Large intestine (tissue), 3 donors: ENCODE measurements around the gene PRM2. TPM values are rescaled to one million over a fixed set of nuclear protein-coding genes. Genes with fewer than 3 reads are reported as not detected.

Experiments used
- DNase-seq, 2 donors: peaks; one replicate each; pipeline versions ENCODE4 v3.0.0 to v3.0.0-alpha.2; 2013
- H3K27ac ChIP-seq: one replicate; pipeline ENCODE4 v1.5.1; 2013; ENCODE audit warnings: low read length
- H3K27me3 ChIP-seq: 2 replicates; pipeline ENCODE4 v1.6.1; 2013; ENCODE audit warnings: low read length; ENCODE audit not compliant: control insufficient read depth, insufficient read depth
- H3K36me3 ChIP-seq: 2 replicates; pipeline ENCODE4 v1.6.1; 2013; ENCODE audit warnings: low read length; ENCODE audit not compliant: control insufficient read depth, insufficient read depth
- H3K4me1 ChIP-seq: one replicate; pipeline ENCODE4 v1.6.1; 2013; ENCODE audit warnings: low read length; ENCODE audit not compliant: control insufficient read depth, insufficient read depth
- H3K4me3 ChIP-seq: one replicate; pipeline ENCODE4 v1.5.1; 2013; ENCODE audit warnings: low read length
- H3K9me3 ChIP-seq: one replicate; pipeline ENCODE4 v1.6.1; 2013; ENCODE audit warnings: mild to moderate bottlenecking, low read depth, low read length, moderate library complexity; ENCODE audit not compliant: control insufficient read depth
- WGBS: methylation state at CpG from one replicate; pipeline ENCODE4 v1.1.5; 2013; ENCODE audit warnings: low lambda C conversion rate; ENCODE audit not compliant: insufficient coverage; 5-methylcytosine and 5-hydroxymethylcytosine counted together
- polyA plus RNA-seq: library from polyadenylated mRNA; unstranded; fragments of 120-200 nt; gene quantifications from one replicate; pipeline ENCODE4 v1.2.1, GENCODE V29; 2013

Gene PRM2
- polyA plus RNA-seq, 1 donor: not detected

DNA sequence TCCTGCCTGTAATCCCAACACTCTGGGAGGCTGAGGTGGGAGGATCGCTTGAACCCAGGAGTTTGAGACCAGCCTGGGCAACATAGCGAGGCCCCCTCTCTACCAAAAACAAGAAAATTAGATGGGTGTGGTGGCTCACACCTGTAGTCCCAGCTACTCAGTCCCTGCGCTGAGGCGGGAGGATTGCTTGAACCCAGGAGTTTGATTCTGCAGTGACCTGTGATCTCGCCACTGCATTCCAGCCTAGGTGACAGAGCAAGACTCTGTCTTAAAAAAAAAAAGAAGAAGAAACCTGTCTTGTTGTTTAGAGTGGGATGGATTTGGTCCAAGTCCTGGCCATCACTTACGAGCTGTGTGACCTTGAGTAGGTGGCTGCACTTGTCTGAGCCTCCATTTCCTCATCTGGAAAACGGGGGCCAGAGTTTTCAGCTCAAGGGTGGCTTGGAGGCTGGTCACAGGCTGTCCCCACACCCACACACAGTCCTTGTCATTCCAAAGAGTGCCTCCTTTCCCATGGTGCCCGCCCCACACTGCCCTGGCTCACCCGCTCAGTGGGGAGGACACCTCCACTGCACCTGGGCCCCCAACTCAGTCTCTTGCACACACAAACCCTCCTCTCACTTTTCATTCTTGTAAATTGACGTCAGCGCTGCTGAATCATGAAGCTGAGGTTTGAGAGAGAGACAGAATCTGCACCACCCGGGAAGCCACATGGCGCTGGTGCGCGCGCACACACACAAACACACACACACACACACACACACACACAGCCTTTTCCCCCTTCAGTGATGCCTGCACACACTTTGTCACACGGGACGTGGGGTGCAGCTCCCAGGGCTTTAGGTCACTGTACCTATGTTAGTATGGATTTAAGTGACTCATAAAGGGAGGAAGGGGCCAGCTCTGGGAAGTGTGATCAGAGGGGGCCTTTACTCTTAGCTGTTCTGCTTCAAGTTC, 24.5 kb downstream of the PRM2 start:
- H3K36me3 ChIP-seq: no peaks in the 10 kb centered on the region
- no CpG with 5 or more reads among the region's 18 CpGs for WGBS
- H3K27ac ChIP-seq: no peak overlapping the region
- H3K4me1 ChIP-seq: peaks cover 5% of the 10 kb centered on the region
- H3K4me3 ChIP-seq: no peak overlapping the region
- peaks cover 13% of the 10 kb centered on the region for H3K27me3 ChIP-seq
- peaks cover 3% of the 10 kb centered on the region for H3K9me3 ChIP-seq
- DNase-seq: peak in 1 of 2 donors; percentile 28

DNA sequence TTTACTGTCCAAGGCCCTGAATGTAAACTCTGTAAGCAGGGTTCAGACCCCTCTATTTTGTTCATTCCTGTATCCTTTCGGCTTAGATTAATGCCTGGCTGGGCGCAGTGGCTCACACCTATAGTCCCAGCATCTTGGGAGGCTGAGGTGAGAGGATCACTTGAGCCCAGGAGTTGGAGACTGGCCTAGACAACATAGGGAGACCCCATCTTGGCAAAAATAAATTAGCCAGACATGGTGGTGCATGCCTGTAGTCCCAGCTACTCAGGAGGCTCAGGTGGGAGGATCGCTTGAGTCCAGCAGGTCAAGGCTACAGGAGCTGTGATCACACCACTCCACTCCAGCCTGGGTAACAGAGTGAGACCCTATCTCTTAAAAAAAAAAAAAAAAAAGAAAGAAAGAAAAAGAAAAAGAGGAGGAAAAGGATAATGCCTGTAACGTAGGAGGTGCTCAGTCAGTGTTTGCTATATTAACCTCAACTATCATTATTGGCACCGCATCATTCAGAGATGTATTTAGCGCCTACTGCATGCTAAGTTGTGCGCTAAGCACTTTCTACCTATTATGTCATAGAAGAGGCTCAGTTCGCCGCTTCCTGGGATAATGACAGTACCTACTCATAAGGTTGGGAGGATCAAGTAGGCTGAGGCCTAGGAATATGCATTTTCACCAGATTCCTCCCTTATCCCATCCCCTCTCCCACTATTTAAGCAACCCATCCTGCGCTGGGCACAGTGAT, 25.3 kb downstream of the PRM2 start:
- Histone ChIP-seq H3K36me3 (no peaks in the 10 kb centered on the region), H3K27me3 (peaks cover 13% of the 10 kb centered on the region), H3K9me3 (peaks cover 3% of the 10 kb centered on the region), H3K4me3 (no peak overlapping the region), H3K4me1 (peaks cover 4% of the 10 kb centered on the region), H3K27ac (no peak overlapping the region)
- DNase-seq: no peak
- 100% methylated on average over 1 of the region's 10 CpGs for WGBS

DNA sequence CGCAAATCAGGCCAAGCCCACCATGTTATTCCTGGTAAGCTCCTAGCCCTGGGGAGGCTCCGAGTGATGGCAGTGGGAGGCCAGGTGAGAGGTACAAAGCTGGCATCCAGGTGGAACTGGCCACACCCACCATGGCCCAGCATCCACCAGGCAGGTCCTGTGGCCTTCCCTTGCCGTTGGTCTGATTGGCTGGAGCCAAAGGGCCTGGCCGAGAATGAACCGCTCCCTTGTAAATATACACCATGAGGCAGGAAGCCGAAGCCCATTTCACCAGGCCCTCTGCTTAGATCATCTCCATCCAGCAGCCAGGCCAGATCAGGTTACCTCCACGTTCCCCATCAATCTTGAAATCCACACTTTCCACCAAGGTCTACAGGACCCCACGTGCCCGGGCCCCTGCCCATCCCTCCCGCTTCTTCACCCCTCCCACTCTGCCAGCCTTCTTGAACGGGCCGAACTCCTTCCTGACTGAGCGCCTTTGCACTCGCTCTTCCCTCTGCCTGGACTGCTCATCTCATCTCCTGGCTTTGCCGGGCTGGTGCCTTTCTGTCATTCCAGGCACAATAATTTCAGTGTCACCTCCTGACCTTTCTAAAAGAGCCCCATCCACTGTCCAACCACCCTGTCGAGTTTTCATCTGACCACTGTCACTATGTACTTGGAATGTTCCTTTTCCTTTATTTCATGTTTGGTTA, 26.0 kb downstream of the PRM2 start:
- WGBS: 41% methylated on average over 2 of the region's 16 CpGs
- H3K4me1 ChIP-seq: peaks cover 4% of the 10 kb centered on the region
- H3K27me3 ChIP-seq: peaks cover 13% of the 10 kb centered on the region
- H3K9me3 ChIP-seq: peaks cover 3% of the 10 kb centered on the region
- no peaks in the 10 kb centered on the region for H3K36me3 ChIP-seq
- H3K27ac ChIP-seq: no peak overlapping the region
- DNase-seq: no peak
- no peak overlapping the region for H3K4me3 ChIP-seq

DNA sequence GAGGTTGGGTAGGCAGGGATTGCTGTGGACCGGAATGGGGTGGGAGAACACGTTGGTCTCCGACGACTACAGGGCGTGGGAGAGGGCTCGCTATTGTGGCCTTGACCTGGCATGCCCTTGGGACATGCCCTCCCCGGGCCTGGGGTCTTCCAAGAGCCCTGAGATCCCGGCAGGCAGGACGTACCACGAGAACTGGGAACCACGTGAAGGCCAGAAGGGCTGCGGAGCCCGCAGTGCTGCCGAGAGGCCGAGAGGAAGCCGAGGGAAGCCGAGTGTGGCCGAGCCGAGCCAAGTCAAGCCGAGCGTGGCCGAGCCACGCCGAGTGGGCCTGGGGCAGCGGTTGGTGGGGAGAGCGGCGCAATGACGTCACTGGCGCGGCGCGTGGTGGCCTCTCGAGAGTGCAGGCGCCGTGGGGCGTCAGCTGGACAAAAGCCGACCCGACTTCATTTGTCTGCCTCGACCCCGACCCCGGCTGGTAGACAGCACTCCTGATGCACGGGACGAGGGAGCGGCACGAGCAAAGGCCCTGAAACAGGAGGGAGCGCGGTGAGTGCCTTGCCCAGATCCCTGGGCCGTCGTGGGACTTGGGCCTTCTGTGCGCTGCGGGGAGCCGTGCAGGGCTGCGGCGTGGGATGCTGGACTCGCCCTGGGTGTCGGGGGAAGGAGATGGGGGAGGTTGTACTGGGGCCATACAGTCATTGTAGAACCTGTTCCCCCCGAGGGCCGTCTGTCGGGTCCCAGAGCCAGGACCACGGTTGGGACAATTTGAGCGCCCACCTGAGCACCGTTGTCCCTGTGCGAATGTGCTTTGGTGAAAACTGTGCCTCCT, 26.8 kb downstream of the PRM2 start:
- no peak overlapping the region for H3K27ac ChIP-seq
- WGBS: no CpG with 5 or more reads among the region's 63 CpGs
- peaks cover 1% of the 10 kb centered on the region for H3K4me1 ChIP-seq
- peaks cover 11% of the 10 kb centered on the region for H3K27me3 ChIP-seq
- no peaks in the 10 kb centered on the region for H3K36me3 ChIP-seq
- H3K4me3 ChIP-seq: no peak overlapping the region
- H3K9me3 ChIP-seq: peaks cover under 1% of the 10 kb centered on the region
- DNase-seq: no peak

DNA sequence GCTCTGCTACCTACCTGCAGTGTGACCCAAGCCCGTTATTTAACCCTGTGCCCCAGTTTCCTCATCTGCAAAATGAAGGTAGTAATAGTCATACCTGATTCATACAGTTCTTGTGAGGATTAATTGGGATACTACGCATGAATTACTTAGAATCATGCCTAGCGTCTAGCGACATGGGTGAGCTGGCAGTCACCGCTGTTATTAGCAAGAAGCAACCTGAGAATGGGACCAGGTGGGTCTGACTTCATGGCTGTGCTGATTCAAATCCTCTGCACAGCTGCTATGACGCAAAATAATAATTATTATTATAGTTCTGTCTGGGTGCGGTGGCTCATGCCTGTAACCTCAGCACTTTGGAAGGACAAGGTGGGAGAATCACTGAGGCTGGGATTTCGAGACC, 28.1 kb downstream of the PRM2 start:
- Histone ChIP-seq H3K9me3 (no peaks in the 10 kb centered on the region), H3K4me1 (no peaks in the 10 kb centered on the region), H3K27ac (no peak overlapping the region), H3K4me3 (no peak overlapping the region), H3K27me3 (peaks cover 2% of the 10 kb centered on the region), H3K36me3 (no peaks in the 10 kb centered on the region)
- WGBS: no CpG with 5 or more reads among the region's 8 CpGs
- no peak for DNase-seq

DNA sequence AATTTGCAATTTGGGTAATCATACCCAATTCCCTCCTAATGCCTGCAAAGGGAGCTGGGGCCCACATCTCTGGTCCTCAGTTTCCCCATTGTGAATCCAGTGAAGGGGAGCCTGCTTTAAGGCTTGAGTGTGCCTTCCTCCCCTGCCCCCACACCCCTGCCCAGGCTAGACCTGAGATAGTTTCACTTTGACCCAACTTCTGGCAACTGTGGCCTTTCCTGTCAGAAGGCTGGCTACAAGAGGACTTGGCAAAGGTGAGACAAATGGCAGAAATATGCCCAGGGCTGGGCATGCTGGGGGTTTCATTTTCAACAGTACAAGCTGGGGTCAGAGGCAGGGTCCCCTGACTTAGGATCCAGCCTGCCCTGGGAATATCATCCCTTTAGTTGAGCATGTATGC, 30.3 kb downstream of the PRM2 start:
- no peaks in the 10 kb centered on the region for H3K27me3 ChIP-seq
- H3K4me1 ChIP-seq: no peaks in the 10 kb centered on the region
- H3K36me3 ChIP-seq: no peaks in the 10 kb centered on the region
- no peaks in the 10 kb centered on the region for H3K9me3 ChIP-seq
- DNase-seq: no peak
- H3K27ac ChIP-seq: no peak overlapping the region
- H3K4me3 ChIP-seq: no peak overlapping the region

DNA sequence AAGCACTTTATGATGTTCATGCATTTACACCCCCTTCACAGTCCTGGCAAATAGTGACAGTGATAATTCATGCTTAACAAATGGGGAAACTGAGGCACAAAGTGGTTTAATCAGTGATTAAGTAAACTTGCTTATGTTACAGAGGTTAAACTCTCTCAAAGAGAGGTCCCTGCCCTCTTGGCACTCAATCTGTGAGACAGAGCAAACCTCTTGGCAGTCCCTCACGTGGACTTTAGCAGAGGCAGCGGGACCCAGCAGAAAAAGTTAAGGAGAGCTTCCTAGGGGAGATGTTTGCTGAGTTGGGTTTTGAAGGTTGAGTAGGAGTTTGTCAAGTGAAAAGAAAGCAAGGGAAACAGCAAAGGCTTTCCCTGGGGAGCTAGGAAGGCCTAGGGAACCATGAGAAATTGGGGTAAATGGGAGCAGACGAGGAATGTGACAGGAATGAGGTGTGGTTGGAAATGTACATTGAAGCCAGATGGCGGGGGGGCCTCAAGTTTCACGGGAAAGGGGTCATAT, 31.0 kb downstream of the PRM2 start:
- Histone ChIP-seq H3K9me3 (no peaks in the 10 kb centered on the region), H3K27ac (no peak overlapping the region), H3K27me3 (no peaks in the 10 kb centered on the region), H3K4me1 (no peaks in the 10 kb centered on the region), H3K4me3 (no peak overlapping the region), H3K36me3 (no peaks in the 10 kb centered on the region)
- 53% methylated on average over 3 of the region's 5 CpGs for WGBS
- DNase-seq: no peak

DNA sequence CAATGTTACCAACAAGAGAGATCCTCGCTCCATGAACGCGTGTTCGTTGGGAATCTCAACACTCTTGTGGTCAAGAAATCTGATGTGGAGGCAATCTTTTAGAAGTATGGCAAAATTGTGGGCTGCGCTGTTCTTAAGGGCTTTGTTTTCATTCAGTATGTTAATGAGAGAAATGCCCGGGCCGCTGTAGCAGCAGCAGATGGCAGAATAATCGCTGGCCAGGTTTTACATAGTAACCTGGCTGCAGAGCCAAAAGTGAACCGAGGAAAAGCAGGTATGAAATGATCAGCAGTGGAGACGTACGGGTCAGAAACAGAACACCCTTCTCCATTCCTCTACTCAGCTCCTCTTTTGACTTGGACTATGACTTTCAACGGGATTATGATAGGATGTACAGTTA, 33.6 kb downstream of the PRM2 start:
- H3K4me3 ChIP-seq: no peak overlapping the region
- DNase-seq: no peak
- H3K9me3 ChIP-seq: no peaks in the 10 kb centered on the region
- WGBS: no CpG with 5 or more reads among the region's 12 CpGs
- H3K36me3 ChIP-seq: no peaks in the 10 kb centered on the region
- H3K27me3 ChIP-seq: no peaks in the 10 kb centered on the region
- no peaks in the 10 kb centered on the region for H3K4me1 ChIP-seq
- no peak overlapping the region for H3K27ac ChIP-seq

DNA sequence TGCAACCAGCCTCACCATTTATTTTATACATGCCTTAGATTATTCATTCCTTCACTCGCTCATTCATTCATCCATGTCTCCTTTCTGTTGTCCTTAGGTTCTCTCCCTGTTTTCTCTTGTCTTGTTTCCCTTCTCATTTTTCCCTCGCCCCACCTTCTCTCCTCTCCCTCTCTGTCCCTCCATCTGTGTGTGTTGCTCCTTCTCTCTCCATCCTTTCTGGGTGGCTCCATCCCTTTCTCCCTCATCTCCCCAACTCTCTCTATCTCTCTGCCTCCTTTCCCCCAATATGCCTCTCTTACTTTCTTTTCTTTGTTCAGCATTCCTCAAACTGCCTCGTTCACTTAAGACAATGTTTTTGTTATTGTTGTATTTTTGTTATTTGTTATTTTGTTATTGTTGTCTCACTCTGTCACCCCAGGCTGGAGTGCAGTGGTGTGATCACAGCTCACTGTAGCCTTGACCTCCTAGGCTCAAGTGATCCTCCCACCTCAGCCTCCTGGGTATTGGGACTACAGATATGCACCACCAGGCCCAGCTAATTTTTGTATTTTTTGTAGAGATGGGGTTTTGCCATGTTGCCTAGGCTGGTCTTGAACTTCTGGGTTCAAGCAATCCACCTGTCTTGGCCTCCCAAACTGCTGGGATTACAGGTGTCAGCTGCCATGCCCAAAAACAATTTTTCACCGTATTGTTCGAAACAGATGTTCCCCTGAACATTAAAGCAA, 34.6 kb downstream of the PRM2 start:
- H3K27ac ChIP-seq: no peak overlapping the region
- 100% methylated on average over 2 of the region's 5 CpGs for WGBS
- H3K4me3 ChIP-seq: no peak overlapping the region
- no peaks in the 10 kb centered on the region for H3K4me1 ChIP-seq
- H3K27me3 ChIP-seq: no peaks in the 10 kb centered on the region
- DNase-seq: no peak
- no peaks in the 10 kb centered on the region for H3K36me3 ChIP-seq
- H3K9me3 ChIP-seq: no peaks in the 10 kb centered on the region
